B cell (primary cell): ENCODE results near the gene SKAP2. TPM values are rescaled to one million over a fixed set of nuclear protein-coding genes. Genes with fewer than 3 reads are reported as not detected.

Experiments
- ATAC-seq: fragments of 200-7000 bp; cut with Tn5 transposase; one replicate; pipeline ENCODE4 v1.10.0; 2021; ENCODE audit warnings: low read depth, mild to moderate bottlenecking, moderate number of reproducible peaks, moderate library complexity
- CTCF ChIA-PET: fragments of 350-600 bp; sonication (Branson Sonifier 250); formaldehyde crosslinking; loops from one replicate; lab custom pipeline; 2021; ENCODE audit warnings: antibody characterized with exemption, inconsistent platforms; lab: Charles Lee
- POLR2A ChIA-PET: fragments of 350-600 bp; sonication (Branson Sonifier 250); formaldehyde crosslinking; loops from one replicate; lab custom pipeline; 2021; ENCODE audit warnings: antibody characterized with exemption; lab: Charles Lee
- DNase-seq: peaks from one replicate; pipeline ENCODE4 v3.0.0; 2013
- H2AFZ ChIP-seq: 2 replicates; pipeline ENCODE4 v1.6.1; 2012; ENCODE audit warnings: mild to moderate bottlenecking, low read depth, low read length; ENCODE audit not compliant: insufficient read depth, poor library complexity, severe bottlenecking
- H3K27ac ChIP-seq, 2 donors: 1 replicate in 1 of 2; 2 replicates in 1 of 2; pipeline ENCODE4 v1.5.1; 2012 to 2013; ENCODE audit warnings: low read length in 2 of 2, mild to moderate bottlenecking in 2 of 2, moderate library complexity in 1 of 2
- H3K27me3 ChIP-seq, 4 experiments: fragments of 200-600 bp in 1 of 4; sonication (generic) in 1 of 4; replicated peaks in 1 of 4; 1 replicate in 2 of 4; 2 replicates in 2 of 4; pipeline versions ENCODE4 v1.6.1 to v1.7.0; 2013 to 2016; ENCODE audit warnings: low read length in 3 of 4, mild to moderate bottlenecking in 2 of 4, mixed read lengths in 1 of 4, moderate library complexity in 1 of 4; ENCODE audit not compliant: insufficient read depth in 4 of 4, control insufficient read depth in 3 of 4; ENCODE audit errors: control extremely low read depth in 1 of 4
- H3K36me3 ChIP-seq, 2 experiments: replicated peaks in 1 of 2; 1 replicate in 1 of 2; 2 replicates in 1 of 2; pipeline versions ENCODE4 v1.6.1 to v1.7.1; 2013; ENCODE audit warnings: low read length in 1 of 2; ENCODE audit not compliant: insufficient read depth in 2 of 2, control insufficient read depth in 1 of 2; ENCODE audit errors: control extremely low read depth in 1 of 2, extremely low read depth in 1 of 2
- H3K4me1 ChIP-seq, 2 donors: fragments of 200-600 bp in 1 of 2; sonication (generic) in 1 of 2; 1 replicate in 1 of 2; 2 replicates in 1 of 2; pipeline versions ENCODE4 v1.5.1 to v1.6.1; 2013 to 2017; ENCODE audit warnings: low read length in 2 of 2; ENCODE audit not compliant: control insufficient read depth in 2 of 2, insufficient read depth in 2 of 2
- H3K4me2 ChIP-seq: replicated peaks from 2 replicates; pipeline ENCODE3; 2012; ENCODE audit warnings: mild to moderate bottlenecking, low read depth, low read length; ENCODE audit not compliant: poor library complexity, severe bottlenecking
- H3K4me3 ChIP-seq, 5 experiments: fragments of 200-600 bp in 1 of 5; sonication (generic) in 1 of 5; 1 replicate in 3 of 5; 2 replicates in 2 of 5; pipeline versions ENCODE4 v1.5.1 to v1.7.0; 2011 to 2016; ENCODE audit warnings: low read length in 4 of 5, mild to moderate bottlenecking in 4 of 5, low read depth in 2 of 5, control low read depth in 1 of 5, moderate library complexity in 1 of 5; ENCODE audit not compliant: insufficient read depth in 1 of 5; ENCODE audit errors: control extremely low read depth in 1 of 5, extremely low read depth in 1 of 5
- H3K79me2 ChIP-seq: fragments of 200-600 bp; sonication (generic); one replicate; pipeline ENCODE4 v1.6.0; 2016; ENCODE audit warnings: low read length; ENCODE audit not compliant: control insufficient read depth, insufficient read depth
- H3K9ac ChIP-seq: fragments of 200-600 bp; sonication (generic); 2 replicates; pipeline ENCODE4 v1.6.1; 2017; ENCODE audit warnings: mild to moderate bottlenecking, low read length, moderate library complexity
- H3K9me3 ChIP-seq, 3 donors: one replicate each; pipeline versions ENCODE4 v1.6.1 to v1.7.1; 2013; ENCODE audit warnings: low read length in 2 of 3; ENCODE audit not compliant: control insufficient read depth in 2 of 3, insufficient read depth in 1 of 3; ENCODE audit errors: control extremely low read depth in 1 of 3
- H4K20me1 ChIP-seq: 2 replicates; pipeline ENCODE4 v1.6.0; 2012; ENCODE audit warnings: mild to moderate bottlenecking, low read length; ENCODE audit not compliant: insufficient read depth, control insufficient read depth, poor library complexity, severe bottlenecking
- H3K27ac Mint-ChIP-seq: one replicate; pipeline ENCODE4 v1.8.0; 2021; ENCODE audit warnings: mixed read lengths
- H3K27me3 Mint-ChIP-seq: one replicate; pipeline ENCODE4 v1.8.0; 2021; ENCODE audit warnings: mixed read lengths
- H3K4me1 Mint-ChIP-seq: one replicate; pipeline ENCODE4 v1.8.0; 2021; ENCODE audit warnings: mixed read lengths
- H3K4me3 Mint-ChIP-seq: one replicate; pipeline ENCODE4 v1.8.0; 2021; ENCODE audit warnings: mixed read lengths
- H3K9me3 Mint-ChIP-seq: one replicate; pipeline ENCODE4 v1.8.0; 2022; ENCODE audit warnings: mixed read lengths; ENCODE audit not compliant: insufficient read depth
- EZH2 ChIP-seq: IDR thresholded peaks from 2 replicates; pipeline ENCODE4 v1.6.1; 2012; ENCODE audit warnings: borderline replicate concordance, low read depth, mild to moderate bottlenecking, moderate library complexity, low read length; ENCODE audit not compliant: insufficient read depth, poor library complexity, severe bottlenecking
- WGBS: methylation state at CpG from one replicate; pipeline ENCODE4 v1.1.5; 2013; ENCODE audit warnings: missing lambda C conversion rate; ENCODE audit not compliant: insufficient coverage; 5-methylcytosine and 5-hydroxymethylcytosine counted together
- intact Hi-C: fragments of 100-400 bp; cut with micrococcal nuclease; formaldehyde crosslinking; loops from one replicate; pipeline ENCODE4 v1.10.0; 2022
- polyA plus RNA-seq: library from polyadenylated mRNA; depleted of rRNA; stranded (reverse); fragments of >200 nt; gene quantifications from 2 replicates; pipeline ENCODE4 v1.2.3, GENCODE V29; 2012
- total RNA-seq, 2 donors: library from RNA; stranded (reverse); fragments of 120-200 nt in 1 of 2; gene quantifications; 1 replicate in 1 of 2; 2 replicates in 1 of 2; pipeline versions ENCODE4 v1.2.3 to v1.2.4, GENCODE V29; 2013 to 2022
- TF ChIP-seq, protein P1 (sequence below): fragments of 200-600 bp; IDR thresholded peaks from one replicate; pipeline ENCODE4 v1.8.0; 2022; ENCODE audit warnings: antibody characterized with exemption, mild to moderate bottlenecking

SKAP2 gene
- total and polyA plus RNA-seq, 2 donors (not counting 1 experiment from before 2014, with no cell fraction given), result 12.8 to 58.4 TPM

DNA sequence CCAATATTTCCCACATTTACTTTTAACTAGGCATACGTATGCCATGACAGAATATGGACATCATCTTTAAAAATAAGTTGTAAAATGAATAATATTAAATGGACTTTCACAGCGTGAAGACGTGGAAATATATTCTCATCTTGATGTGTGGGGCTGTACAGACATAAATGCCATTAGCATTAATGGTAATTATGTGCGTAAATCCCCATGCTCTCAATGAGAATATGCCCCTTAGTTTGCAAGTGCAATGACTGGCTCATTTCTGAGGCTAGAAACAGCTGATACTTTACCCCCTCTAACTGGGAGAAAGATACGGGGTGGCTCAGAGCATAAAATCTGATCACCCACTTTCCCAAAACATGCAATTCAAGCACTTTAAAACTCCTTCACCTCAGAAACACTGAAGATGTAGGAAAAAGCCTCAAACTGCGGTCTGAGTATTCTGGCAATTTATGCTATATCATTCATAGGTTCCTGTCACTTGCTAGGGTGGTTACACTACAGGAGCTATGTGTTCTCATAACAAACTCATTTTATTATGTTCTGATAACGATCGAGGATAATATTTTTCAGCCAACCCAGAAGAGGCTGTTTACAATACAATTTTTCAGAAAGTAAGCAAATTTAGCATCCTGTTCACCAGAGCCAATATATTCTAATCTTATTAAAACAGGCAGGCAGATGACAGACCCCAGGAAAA lies 211.8 kb downstream of the SKAP2 start:
- no peaks in the 10 kb centered on the region for H3K9me3 ChIP-seq
- ChIA-PET CTCF (interaction anchor here (0.8 to 1.1 kb wide), 2 partner anchors 15 to 283 kb away, joined by 3 read pairs; no protein-coding TSS in a partner anchor), POLR2A (no interaction called here)
- H2AFZ ChIP-seq, result no peak overlapping the region
- no peaks in the 10 kb centered on the region for H3K79me2 ChIP-seq
- H3K36me3 ChIP-seq, result no peaks in the 10 kb centered on the region
- no peak for ATAC-seq
- H3K4me1 Mint-ChIP-seq, result no peaks in the 10 kb centered on the region
- no peak overlapping the region for H3K27ac Mint-ChIP-seq
- TF ChIP-seq EZH2, result no peak
- no peaks in the 10 kb centered on the region for H3K9me3 Mint-ChIP-seq
- no peaks in the 10 kb centered on the region for H3K27me3 ChIP-seq
- 96% methylated on average over 4 of the region's 8 CpGs for WGBS
- H3K27me3 Mint-ChIP-seq, result no peaks in the 10 kb centered on the region
- intact Hi-C loops, result no loop called here
- no peak overlapping the region for H3K9ac ChIP-seq
- no peaks in the 10 kb centered on the region for H3K4me1 ChIP-seq
- no peak overlapping the region for H3K4me3 Mint-ChIP-seq
- no peak for DNase-seq
- no peak overlapping the region for H3K4me2 ChIP-seq
- no peaks in the 10 kb centered on the region for H4K20me1 ChIP-seq
- no peak overlapping the region for H3K4me3 ChIP-seq
- no peak overlapping the region for H3K27ac ChIP-seq

- Mint-ChIP-seq H3K4me3 (no peak overlapping the region), H3K4me1 (no peaks in the 10 kb centered on the region), H3K27ac (no peak overlapping the region), H3K27me3 (no peaks in the 10 kb centered on the region), H3K9me3 (no peaks in the 10 kb centered on the region)
- DNase-seq, result no peak
- no peaks in the 10 kb centered on the region for H3K36me3 ChIP-seq
- no CpG with 5 or more reads among the region's 2 CpGs for WGBS
- H3K4me2 ChIP-seq, result no peak overlapping the region
- no peaks in the 10 kb centered on the region for H4K20me1 ChIP-seq
- no peaks in the 10 kb centered on the region for H3K4me1 ChIP-seq
- H3K27ac ChIP-seq, result no peak overlapping the region
- no peaks in the 10 kb centered on the region for H3K9me3 ChIP-seq
- H3K79me2 ChIP-seq, result no peaks in the 10 kb centered on the region
- intact Hi-C loops, result no loop called here
- no peak overlapping the region for H3K9ac ChIP-seq
- no peak for ATAC-seq
- no peak for TF ChIP-seq EZH2
- TF ChIP-seq, protein P1, sequence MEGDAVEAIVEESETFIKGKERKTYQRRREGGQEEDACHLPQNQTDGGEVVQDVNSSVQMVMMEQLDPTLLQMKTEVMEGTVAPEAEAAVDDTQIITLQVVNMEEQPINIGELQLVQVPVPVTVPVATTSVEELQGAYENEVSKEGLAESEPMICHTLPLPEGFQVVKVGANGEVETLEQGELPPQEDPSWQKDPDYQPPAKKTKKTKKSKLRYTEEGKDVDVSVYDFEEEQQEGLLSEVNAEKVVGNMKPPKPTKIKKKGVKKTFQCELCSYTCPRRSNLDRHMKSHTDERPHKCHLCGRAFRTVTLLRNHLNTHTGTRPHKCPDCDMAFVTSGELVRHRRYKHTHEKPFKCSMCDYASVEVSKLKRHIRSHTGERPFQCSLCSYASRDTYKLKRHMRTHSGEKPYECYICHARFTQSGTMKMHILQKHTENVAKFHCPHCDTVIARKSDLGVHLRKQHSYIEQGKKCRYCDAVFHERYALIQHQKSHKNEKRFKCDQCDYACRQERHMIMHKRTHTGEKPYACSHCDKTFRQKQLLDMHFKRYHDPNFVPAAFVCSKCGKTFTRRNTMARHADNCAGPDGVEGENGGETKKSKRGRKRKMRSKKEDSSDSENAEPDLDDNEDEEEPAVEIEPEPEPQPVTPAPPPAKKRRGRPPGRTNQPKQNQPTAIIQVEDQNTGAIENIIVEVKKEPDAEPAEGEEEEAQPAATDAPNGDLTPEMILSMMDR, result no peak
- CTCF ChIA-PET, result interaction anchor here (1.3 kb wide), 1 partner anchor 18 kb away, joined by 3 read pairs; no protein-coding TSS in a partner anchor
- POLR2A ChIA-PET, result no interaction called here
- H2AFZ ChIP-seq, result no peak overlapping the region
- no peaks in the 10 kb centered on the region for H3K27me3 ChIP-seq
- no peak overlapping the region for H3K4me3 ChIP-seq
Measured at GRCh38 chr7:26650103-26650502, 214.3 kb downstream of the SKAP2 start.
